Keratinocyte (primary cell): ENCODE data around the gene TNK1. TPM values are rescaled to one million over a fixed set of nuclear protein-coding genes. Genes with fewer than 3 reads are reported as not detected.

Source experiments
- DNase-seq: peaks from one replicate; pipeline ENCODE4 v3.0.0-alpha.2; 2011; ENCODE audit warnings: low read depth, missing footprints, low spot score
- FAIRE-seq: peaks from 2 replicates; lab custom pipeline; 2011; peaks lifted over from hg19 to GRCh38; lab: Jason Lieb, UNC
- H2AFZ ChIP-seq: 2 replicates; pipeline ENCODE4 v1.6.0; 2012; ENCODE audit warnings: low read length, control low read depth, inconsistent platforms; ENCODE audit not compliant: control insufficient read depth
- H3K27ac ChIP-seq: 2 replicates; pipeline ENCODE4 v1.5.1; 2011; ENCODE audit warnings: low read length; ENCODE audit not compliant: control insufficient read depth, insufficient read depth
- H3K27me3 ChIP-seq: 3 replicates; pipeline ENCODE4 v1.6.0; 2011; ENCODE audit warnings: low read length; ENCODE audit not compliant: control insufficient read depth, insufficient read depth; ENCODE audit errors: extremely low read depth
- H3K36me3 ChIP-seq, 2 experiments: 2 replicates in 1 of 2; 3 replicates in 1 of 2; pipeline ENCODE4 v1.5.1; 2011; ENCODE audit warnings: low read length in 2 of 2, mild to moderate bottlenecking in 1 of 2; ENCODE audit not compliant: control insufficient read depth in 2 of 2, insufficient read depth in 2 of 2; ENCODE audit errors: extremely low read depth in 1 of 2
- H3K4me1 ChIP-seq: 3 replicates; pipeline ENCODE4 v1.5.1; 2011; ENCODE audit warnings: low read length; ENCODE audit not compliant: control insufficient read depth, insufficient read depth; ENCODE audit errors: extremely low read depth
- H3K4me2 ChIP-seq: 3 replicates; pipeline ENCODE4 v1.6.0; 2011; ENCODE audit warnings: low read depth, low read length; ENCODE audit not compliant: control insufficient read depth, insufficient read depth; ENCODE audit errors: extremely low read depth
- H3K4me3 ChIP-seq, 3 experiments: fragments of 200-600 bp in 1 of 3; sonication (generic) in 1 of 3; 2 replicates in 2 of 3; 3 replicates in 1 of 3; pipeline ENCODE4 v1.5.1; 2011 to 2016; ENCODE audit warnings: low read length in 3 of 3, mild to moderate bottlenecking in 3 of 3, control low read depth in 2 of 3, inconsistent platforms in 1 of 3, low read depth in 1 of 3, mixed read lengths in 1 of 3, mixed run types in 1 of 3, moderate library complexity in 1 of 3; ENCODE audit not compliant: control insufficient read depth in 2 of 3, insufficient read depth in 2 of 3; ENCODE audit errors: extremely low read depth in 1 of 3
- H3K79me2 ChIP-seq: 2 replicates; pipeline ENCODE4 v1.6.0; 2012; ENCODE audit warnings: low read length; ENCODE audit not compliant: control insufficient read depth, insufficient read depth
- H3K9ac ChIP-seq: 3 replicates; pipeline ENCODE4 v1.6.0; 2011; ENCODE audit warnings: low read length; ENCODE audit not compliant: control insufficient read depth, insufficient read depth; ENCODE audit errors: extremely low read depth
- H3K9me1 ChIP-seq: 3 replicates; pipeline ENCODE4 v1.6.0; 2011; ENCODE audit warnings: low read length; ENCODE audit not compliant: control insufficient read depth, insufficient read depth; ENCODE audit errors: extremely low read depth
- H3K9me3 ChIP-seq: 2 replicates; pipeline ENCODE4 v1.5.1; 2012; ENCODE audit warnings: low read depth, low read length; ENCODE audit not compliant: control insufficient read depth
- H4K20me1 ChIP-seq: 3 replicates; pipeline ENCODE4 v1.6.0; 2011; ENCODE audit warnings: low read length; ENCODE audit not compliant: control insufficient read depth, insufficient read depth; ENCODE audit errors: extremely low read depth
- EZH2 ChIP-seq: IDR thresholded peaks from one replicate; pipeline ENCODE4 v1.6.1; 2012; ENCODE audit warnings: inconsistent platforms, mild to moderate bottlenecking, low read length, moderate library complexity
- dilution Hi-C: fragments of 300-500 bp; cut with MboI; formaldehyde crosslinking; loops from one replicate; pipeline ENCODE4 v1.7.0; 2020; ENCODE audit warnings: low sequenced_read_pairs; ENCODE audit not compliant: extremely low pct_ligation_motif_present
- polyA plus RNA-seq, 5 experiments: library from polyadenylated mRNA; depleted of rRNA in 3 of 5; stranded (reverse) in 3 of 5; stranded (forward) in 1 of 5; unstranded in 1 of 5; fragments of >200 nt; gene quantifications; 1 replicate in 1 of 5; 2 replicates in 3 of 5; 3 replicates in 1 of 5; pipeline versions ENCODE4 v1.2.1 to v1.2.3, GENCODE V29; 2011 to 2012; ENCODE audit warnings: missing spikeins in 2 of 5, low read depth in 1 of 5, low replicate concordance in 1 of 5
- TF ChIP-seq, protein P1 (sequence below), 3 experiments: IDR thresholded peaks in 1 of 3; conservative IDR thresholded peaks in 1 of 3; optimal IDR thresholded peaks in 1 of 3; 2 replicates in 2 of 3; 3 replicates in 1 of 3; pipeline versions ENCODE3 to v1.5.1; 2011; ENCODE audit warnings: low read length in 3 of 3, mild to moderate bottlenecking in 3 of 3, moderate library complexity in 2 of 3, control low read depth in 1 of 3, inconsistent platforms in 1 of 3; ENCODE audit not compliant: insufficient read depth in 2 of 3; ENCODE audit errors: extremely low read depth in 1 of 3

The TNK1 gene
- polyA plus RNA-seq, 1 donor (not counting 4 experiments of a cell fraction or from before 2014, with no cell fraction given) = 10.6 TPM

DNA sequence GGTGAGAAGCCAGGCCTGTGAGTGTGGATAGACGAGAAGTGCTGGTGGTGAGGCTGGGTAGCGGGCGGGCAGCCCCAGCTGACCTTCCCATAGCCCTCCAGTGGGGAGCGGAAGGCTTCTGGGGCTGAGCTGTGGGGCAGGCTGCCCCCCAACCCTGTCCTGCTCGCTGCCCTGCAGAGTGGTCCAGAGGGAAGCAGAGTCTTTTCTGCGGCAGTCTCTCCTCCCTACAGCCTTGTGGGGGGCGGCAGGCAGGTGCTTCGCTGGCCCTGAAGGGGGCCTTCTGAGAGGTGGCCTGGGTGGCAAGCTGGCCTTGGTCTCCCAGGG lies 30.5 kb downstream of the TNK1 start:
- dilution Hi-C loops = no loop called here
- H3K4me3 ChIP-seq = no peak overlapping the region
- H2AFZ ChIP-seq = no peak overlapping the region
- no peaks in the 10 kb centered on the region for H3K9me1 ChIP-seq
- H3K9me3 ChIP-seq = no peaks in the 10 kb centered on the region
- H3K79me2 ChIP-seq = no peaks in the 10 kb centered on the region
- H3K4me1 ChIP-seq = peaks cover 8% of the 10 kb centered on the region
- H3K36me3 ChIP-seq = peaks cover 0 to 5% of the 10 kb centered on the region in 2 experiments
- no peak overlapping the region for H3K27ac ChIP-seq
- DNase-seq (no peak), FAIRE-seq (no peak)
- no peaks in the 10 kb centered on the region for H4K20me1 ChIP-seq
- TF ChIP-seq, protein P1, sequence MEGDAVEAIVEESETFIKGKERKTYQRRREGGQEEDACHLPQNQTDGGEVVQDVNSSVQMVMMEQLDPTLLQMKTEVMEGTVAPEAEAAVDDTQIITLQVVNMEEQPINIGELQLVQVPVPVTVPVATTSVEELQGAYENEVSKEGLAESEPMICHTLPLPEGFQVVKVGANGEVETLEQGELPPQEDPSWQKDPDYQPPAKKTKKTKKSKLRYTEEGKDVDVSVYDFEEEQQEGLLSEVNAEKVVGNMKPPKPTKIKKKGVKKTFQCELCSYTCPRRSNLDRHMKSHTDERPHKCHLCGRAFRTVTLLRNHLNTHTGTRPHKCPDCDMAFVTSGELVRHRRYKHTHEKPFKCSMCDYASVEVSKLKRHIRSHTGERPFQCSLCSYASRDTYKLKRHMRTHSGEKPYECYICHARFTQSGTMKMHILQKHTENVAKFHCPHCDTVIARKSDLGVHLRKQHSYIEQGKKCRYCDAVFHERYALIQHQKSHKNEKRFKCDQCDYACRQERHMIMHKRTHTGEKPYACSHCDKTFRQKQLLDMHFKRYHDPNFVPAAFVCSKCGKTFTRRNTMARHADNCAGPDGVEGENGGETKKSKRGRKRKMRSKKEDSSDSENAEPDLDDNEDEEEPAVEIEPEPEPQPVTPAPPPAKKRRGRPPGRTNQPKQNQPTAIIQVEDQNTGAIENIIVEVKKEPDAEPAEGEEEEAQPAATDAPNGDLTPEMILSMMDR (optimal IDR thresholded peaks at IDR 0.05 in 1 of 3, IDR thresholded peaks at IDR 0.05 in 1 of 3, conservative IDR thresholded peaks at IDR 0.05 in 1 of 3; ENCODE audit: extremely low read depth in 1 of 3, insufficient read depth in 2 of 3, low read length in 3 of 3) = no peak
- TF ChIP-seq EZH2 = no peak
- H3K4me2 ChIP-seq = no peak overlapping the region
- no peaks in the 10 kb centered on the region for H3K27me3 ChIP-seq
- H3K9ac ChIP-seq = no peak overlapping the region

DNA sequence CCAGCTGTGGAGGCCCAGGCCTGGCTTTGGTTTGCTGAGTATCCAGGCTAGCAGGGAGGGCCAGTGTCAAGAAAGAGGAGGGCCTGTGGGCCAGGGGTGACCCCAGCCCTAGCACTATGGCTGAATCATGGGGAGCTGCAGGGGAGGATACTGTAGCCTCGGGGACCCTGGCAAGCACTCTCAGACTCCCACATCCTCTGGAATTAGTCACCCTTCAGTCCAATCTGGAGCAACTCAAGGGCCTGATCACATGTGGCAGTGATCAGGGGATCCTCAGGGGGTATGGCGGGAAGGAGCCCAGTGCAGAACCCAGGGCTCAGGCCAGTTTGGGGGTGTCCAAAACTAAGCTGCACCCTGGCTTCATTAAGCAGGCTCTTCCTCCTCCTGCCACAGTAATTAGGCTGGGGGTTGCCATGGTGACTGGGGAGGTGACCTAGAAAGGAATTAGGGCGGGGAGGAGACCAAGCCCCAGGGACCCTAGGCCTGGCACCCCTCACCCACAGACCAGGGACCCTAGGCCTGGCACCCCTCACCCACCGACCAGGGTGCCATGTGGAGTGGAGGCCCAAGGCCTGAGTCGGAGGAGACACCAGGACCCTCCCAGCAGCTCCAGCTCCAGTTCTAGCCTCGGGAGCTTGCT lies 32.6 kb downstream of the TNK1 start:
- Histone ChIP-seq H3K79me2 (no peaks in the 10 kb centered on the region), H3K4me2 (peak overlapping the region; percentile 25), H4K20me1 (no peaks in the 10 kb centered on the region), H3K9me1 (no peaks in the 10 kb centered on the region), H3K4me3 (no peak overlapping the region), H3K9me3 (no peaks in the 10 kb centered on the region), H3K27me3 (no peaks in the 10 kb centered on the region), H2AFZ (no peak overlapping the region), H3K36me3 (peaks cover 0 to 8% of the 10 kb centered on the region in 2 experiments), H3K9ac (no peak overlapping the region), H3K4me1 (peaks cover 8% of the 10 kb centered on the region), H3K27ac (no peak overlapping the region)
- FAIRE-seq (no peak), DNase-seq (no peak)
- no peak for TF ChIP-seq EZH2
- TF ChIP-seq, protein P1 (optimal IDR thresholded peaks at IDR 0.05 in 1 of 3, IDR thresholded peaks at IDR 0.05 in 1 of 3, conservative IDR thresholded peaks at IDR 0.05 in 1 of 3; ENCODE audit: extremely low read depth in 1 of 3, insufficient read depth in 2 of 3, low read length in 3 of 3) = no peak
- dilution Hi-C loops = no loop called here
